Peyer's patch (tissue), 4 donors: ENCODE measurements around the gene KCNF1. TPM values are rescaled to one million over a fixed set of nuclear protein-coding genes. Genes with fewer than 3 reads are reported as not detected.

ENCODE experiments used
- DNase-seq, 3 donors: peaks; one replicate each; pipeline ENCODE4 v3.0.0-alpha.2; 2017 to 2019
- H3K27ac ChIP-seq, 4 donors: fragments of 200-600 bp; sonication (generic); one replicate each; pipeline ENCODE4 v1.5.1; 2016 to 2019
- H3K27me3 ChIP-seq, 2 donors: fragments of 200-600 bp; sonication (generic); one replicate each; pipeline ENCODE4 v1.5.1; 2019
- H3K36me3 ChIP-seq, 3 donors: fragments of 200-600 bp; sonication (generic); one replicate each; pipeline ENCODE4 v1.5.1; 2016 to 2019
- H3K4me1 ChIP-seq, 4 donors: fragments of 200-600 bp; sonication (generic); one replicate each; pipeline ENCODE4 v1.5.1; 2016 to 2019
- H3K4me3 ChIP-seq, 4 donors: fragments of 200-600 bp; sonication (generic); 1 replicate in 3 of 4; 2 replicates in 1 of 4; pipeline ENCODE4 v1.5.1; 2016 to 2019; ENCODE audit warnings: mild to moderate bottlenecking in 1 of 4
- H3K9me3 ChIP-seq, 4 donors: fragments of 200-600 bp; sonication (generic); one replicate each; pipeline ENCODE4 v1.5.1; 2016 to 2019; ENCODE audit warnings: mild to moderate bottlenecking in 1 of 4
- POLR2A ChIP-seq, 2 donors: fragments of 450-650 bp; IDR thresholded peaks; one replicate each; pipeline ENCODE4 v1.5.1; 2017; ENCODE audit warnings: antibody characterized with exemption in 2 of 2, mild to moderate bottlenecking in 2 of 2, moderate library complexity in 2 of 2
- total RNA-seq, 4 donors: library from RNA; depleted of rRNA; stranded (reverse); fragments of >200 nt; gene quantifications; one replicate each; pipeline ENCODE4 v1.1.0, GENCODE V29; 2016
- TF ChIP-seq, protein P1 (sequence below), 6 experiments: fragments of 450-650 bp in 4 of 6; fragments of 200-600 bp in 2 of 6; sonication (generic) in 1 of 6; IDR thresholded peaks; one replicate each; pipeline ENCODE4 v1.5.1; 2017 to 2019; ENCODE audit warnings: antibody characterized with exemption in 6 of 6, mild to moderate bottlenecking in 3 of 6, moderate library complexity in 1 of 6

Gene KCNF1
- total RNA-seq, 4 donors from 2014 or later, result 6.6 TPM; not detected in 3

DNA sequence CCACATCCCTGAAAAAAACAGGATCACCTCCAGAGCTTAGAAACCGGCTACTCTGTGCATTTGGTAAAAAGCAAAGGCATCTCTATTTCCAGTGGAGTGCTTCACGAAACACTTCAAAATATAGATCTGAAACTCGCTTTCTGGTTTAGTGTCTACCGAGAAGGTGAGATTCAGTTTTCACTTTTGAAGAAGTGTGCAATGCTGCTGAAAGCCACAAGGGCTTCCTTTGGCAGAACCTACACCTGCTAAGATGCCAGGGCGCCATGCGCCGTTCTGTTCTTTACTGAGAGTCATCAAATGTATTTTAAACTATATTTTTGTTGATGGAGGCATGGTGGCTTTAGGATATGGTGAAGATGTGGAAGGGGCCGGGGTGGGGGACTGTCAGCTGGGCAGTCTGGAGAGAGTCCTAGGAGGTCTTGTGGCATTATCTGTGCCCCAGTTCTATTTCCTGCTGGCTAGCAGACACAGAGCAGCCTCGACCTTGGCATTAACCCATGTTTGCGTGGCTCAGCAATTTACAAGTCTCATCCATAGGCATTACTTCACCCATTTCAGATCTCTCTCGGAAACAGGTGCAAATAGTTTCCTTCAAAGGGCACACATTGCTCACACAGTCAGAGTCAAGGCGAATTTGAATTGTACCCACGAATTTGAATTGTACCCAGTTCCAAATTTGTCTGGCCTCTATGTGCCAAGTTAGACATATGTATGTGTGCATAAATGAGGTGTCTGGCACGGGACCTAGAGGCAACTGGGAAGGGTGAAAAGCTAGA lies 46.7 kb upstream of the KCNF1 start:
- peak in 2 of 3 donors; percentile 41 to 54 for DNase-seq
- Histone ChIP-seq H3K27ac (no peak overlapping the region), H3K27me3 (no peaks in the 10 kb centered on the region), H3K4me3 (no peak overlapping the region), H3K9me3 (no peaks in the 10 kb centered on the region), H3K36me3 (no peaks in the 10 kb centered on the region), H3K4me1 (peaks cover 0 to 6% (median 0%) of the 10 kb centered on the region in 4 donors)
- TF ChIP-seq POLR2A (IDR thresholded peaks at IDR 0.05), result no peak
- TF ChIP-seq, protein P1, sequence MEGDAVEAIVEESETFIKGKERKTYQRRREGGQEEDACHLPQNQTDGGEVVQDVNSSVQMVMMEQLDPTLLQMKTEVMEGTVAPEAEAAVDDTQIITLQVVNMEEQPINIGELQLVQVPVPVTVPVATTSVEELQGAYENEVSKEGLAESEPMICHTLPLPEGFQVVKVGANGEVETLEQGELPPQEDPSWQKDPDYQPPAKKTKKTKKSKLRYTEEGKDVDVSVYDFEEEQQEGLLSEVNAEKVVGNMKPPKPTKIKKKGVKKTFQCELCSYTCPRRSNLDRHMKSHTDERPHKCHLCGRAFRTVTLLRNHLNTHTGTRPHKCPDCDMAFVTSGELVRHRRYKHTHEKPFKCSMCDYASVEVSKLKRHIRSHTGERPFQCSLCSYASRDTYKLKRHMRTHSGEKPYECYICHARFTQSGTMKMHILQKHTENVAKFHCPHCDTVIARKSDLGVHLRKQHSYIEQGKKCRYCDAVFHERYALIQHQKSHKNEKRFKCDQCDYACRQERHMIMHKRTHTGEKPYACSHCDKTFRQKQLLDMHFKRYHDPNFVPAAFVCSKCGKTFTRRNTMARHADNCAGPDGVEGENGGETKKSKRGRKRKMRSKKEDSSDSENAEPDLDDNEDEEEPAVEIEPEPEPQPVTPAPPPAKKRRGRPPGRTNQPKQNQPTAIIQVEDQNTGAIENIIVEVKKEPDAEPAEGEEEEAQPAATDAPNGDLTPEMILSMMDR (IDR thresholded peaks at IDR 0.05), result peak in 4 of 6 experiments; percentile 4 to 23 (median 12)

DNA sequence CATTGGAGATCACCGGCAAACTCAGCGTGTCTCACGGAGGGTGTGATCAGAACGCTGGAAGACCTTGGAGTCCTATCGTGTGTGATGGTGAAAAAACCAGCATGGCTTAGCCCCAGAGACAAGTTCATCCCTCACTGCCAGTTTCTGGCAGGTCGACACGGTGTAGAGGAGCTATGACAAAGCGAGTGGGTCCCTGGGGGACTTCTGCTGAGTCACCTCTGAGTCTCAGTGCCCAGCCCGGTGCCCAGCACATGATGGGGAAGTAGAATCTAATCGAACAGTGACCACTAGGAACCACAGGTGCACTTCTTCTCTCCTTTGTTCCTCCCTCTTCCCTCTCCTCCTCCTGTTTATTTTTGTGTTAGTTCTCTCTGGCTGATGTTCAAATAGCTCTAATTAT lies 45.9 kb upstream of the KCNF1 start:
- DNase-seq, result no peak
- peaks cover 0 to 6% (median 0%) of the 10 kb centered on the region in 4 donors for H3K4me1 ChIP-seq

DNA sequence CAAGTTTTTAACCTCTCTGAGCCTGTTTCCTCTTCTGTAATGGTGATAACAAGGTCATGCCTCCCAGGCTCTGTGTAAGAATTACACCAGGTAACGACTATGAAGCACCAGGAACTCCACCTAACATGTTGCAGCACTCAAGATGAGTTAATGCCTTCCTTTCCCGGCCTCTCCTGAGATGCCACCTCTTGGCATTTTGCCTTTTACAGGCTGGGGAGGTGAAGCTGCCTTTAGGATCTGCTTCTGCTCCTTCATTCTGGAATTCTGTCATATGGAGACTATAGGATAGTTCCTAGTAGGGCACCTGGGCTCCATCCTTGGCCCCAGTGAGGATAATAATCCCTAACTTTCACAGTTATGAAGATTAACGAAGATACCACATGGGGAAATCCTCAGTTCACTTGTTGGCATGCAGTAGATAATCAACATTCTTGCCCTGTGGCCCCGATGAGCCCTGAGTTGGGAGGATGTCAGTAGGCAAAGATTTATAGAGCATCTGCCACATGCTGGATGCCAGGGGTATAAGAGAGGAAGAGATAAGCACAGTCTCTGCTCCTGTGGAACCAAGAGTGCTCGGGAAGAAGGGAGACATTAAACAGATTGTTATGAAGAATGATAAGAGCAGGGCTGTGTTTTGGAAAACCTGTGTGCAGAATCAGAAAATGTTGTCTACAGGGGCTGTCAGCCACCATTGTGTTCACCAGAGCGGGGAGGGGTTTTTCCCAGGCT lies 43.9 kb upstream of the KCNF1 start:
- Histone ChIP-seq H3K4me1 (peaks cover 0 to 6% (median 0%) of the 10 kb centered on the region in 4 donors), H3K27me3 (no peaks in the 10 kb centered on the region), H3K9me3 (peaks cover 0 to 3% (median 0%) of the 10 kb centered on the region in 4 donors), H3K36me3 (no peaks in the 10 kb centered on the region), H3K4me3 (no peak overlapping the region), H3K27ac (peak overlapping the region in 1 of 4 donors; percentile 67)
- TF ChIP-seq, protein P1 (IDR thresholded peaks at IDR 0.05), result no peak
- no peak for TF ChIP-seq POLR2A (IDR thresholded peaks at IDR 0.05)
- DNase-seq, result no peak

More for the DNA sequence above, 45.9 kb upstream of the KCNF1 start:
- H3K36me3 ChIP-seq, result no peaks in the 10 kb centered on the region
- no peak overlapping the region for H3K4me3 ChIP-seq
- TF ChIP-seq, protein P1 (IDR thresholded peaks at IDR 0.05), result no peak
- TF ChIP-seq POLR2A (IDR thresholded peaks at IDR 0.05), result no peak
- H3K9me3 ChIP-seq, result no peaks in the 10 kb centered on the region
- H3K27ac ChIP-seq, result no peak overlapping the region
- no peaks in the 10 kb centered on the region for H3K27me3 ChIP-seq

DNA sequence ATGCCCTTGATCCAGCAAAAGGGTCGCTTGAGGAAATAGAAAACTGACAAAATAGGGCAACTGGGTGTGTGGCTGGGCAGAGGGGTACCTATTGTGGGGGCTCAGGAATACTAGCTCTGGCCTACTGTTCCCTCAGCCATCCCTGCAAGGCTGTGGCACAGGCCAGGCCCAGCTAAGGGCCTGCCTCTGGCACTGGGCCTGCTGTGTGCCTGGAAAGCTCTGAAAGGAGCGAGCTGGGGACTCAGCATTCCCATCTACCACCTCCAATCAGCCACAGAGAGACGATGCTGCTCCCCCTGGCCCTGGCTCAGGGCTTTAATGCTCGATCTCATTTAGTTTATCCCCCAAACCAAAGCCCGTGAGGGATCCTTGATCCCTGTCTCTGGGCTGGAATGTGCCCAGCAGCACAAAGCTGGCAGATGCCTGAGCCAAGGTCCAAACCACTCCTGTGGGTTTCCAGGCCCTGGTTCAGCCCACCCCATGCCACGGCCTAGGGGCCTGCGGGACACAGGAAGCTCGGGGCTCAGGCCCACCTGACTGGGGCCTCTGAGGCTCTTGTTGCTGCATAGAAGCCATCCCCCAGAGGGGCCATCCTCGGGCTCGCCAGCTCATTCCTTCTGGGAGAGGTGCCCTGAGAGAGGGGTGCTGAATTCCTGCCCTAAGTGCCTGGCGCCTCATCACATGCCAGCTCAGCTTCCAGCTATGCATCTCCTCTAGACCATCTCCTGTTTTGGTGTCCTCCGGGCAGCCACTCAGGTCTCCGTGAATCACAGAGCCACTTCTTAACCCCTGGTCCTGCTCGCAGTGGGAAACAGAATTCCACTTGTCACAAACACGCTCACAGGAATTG lies 43.0 kb upstream of the KCNF1 start:
- Histone ChIP-seq H3K4me1 (peaks cover 0 to 6% (median 0%) of the 10 kb centered on the region in 4 donors), H3K4me3 (no peak overlapping the region), H3K27ac (peak overlapping the region in 1 of 4 donors; percentile 67), H3K27me3 (no peaks in the 10 kb centered on the region), H3K9me3 (peaks cover 0 to 3% (median 0%) of the 10 kb centered on the region in 4 donors), H3K36me3 (no peaks in the 10 kb centered on the region)
- peak in 1 of 3 donors; percentile 34 for DNase-seq
- no peak for TF ChIP-seq POLR2A (IDR thresholded peaks at IDR 0.05)
- TF ChIP-seq, protein P1 (IDR thresholded peaks at IDR 0.05), result no peak

DNA sequence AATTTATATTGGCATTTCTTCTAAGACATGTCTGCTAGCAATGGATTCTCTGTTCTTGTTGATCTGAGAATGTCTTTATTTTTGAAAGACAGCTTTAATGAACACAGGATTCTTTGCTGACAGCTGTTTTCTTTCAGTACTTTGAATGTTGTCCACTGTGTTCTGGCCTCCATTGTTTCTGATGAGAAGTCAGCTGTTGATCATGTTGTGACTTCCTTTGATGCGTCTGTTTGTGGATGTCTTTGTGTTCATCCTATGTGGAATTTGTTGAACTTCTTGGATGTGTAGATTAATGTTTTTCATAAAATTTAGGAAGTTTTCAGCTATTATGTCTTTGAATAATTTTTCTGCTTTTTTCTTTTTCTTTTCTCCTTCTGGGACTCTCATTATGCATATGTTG lies 39.8 kb upstream of the KCNF1 start:
- Histone ChIP-seq H3K9me3 (peaks cover 0 to 3% (median 0%) of the 10 kb centered on the region in 4 donors), H3K36me3 (no peaks in the 10 kb centered on the region), H3K27ac (no peak overlapping the region), H3K27me3 (no peaks in the 10 kb centered on the region), H3K4me3 (no peak overlapping the region), H3K4me1 (no peaks in the 10 kb centered on the region)
- DNase-seq, result no peak
- no peak for TF ChIP-seq POLR2A (IDR thresholded peaks at IDR 0.05)
- TF ChIP-seq, protein P1 (IDR thresholded peaks at IDR 0.05), result no peak
